Measurements from ENCODE around the gene GPS1. TPM values are rescaled to one million over a fixed set of nuclear protein-coding genes. Genes with fewer than 3 reads are reported as not detected.
"Not testable (repeated sequence)": the region's sequence is repeated elsewhere in the genome, so short reads cannot be mapped to it uniquely, and the experiment has no call there.

GPS1 gene
- total RNA-seq, 2 experiments from 2014 or later = 94.2 to 103 TPM

DNA sequence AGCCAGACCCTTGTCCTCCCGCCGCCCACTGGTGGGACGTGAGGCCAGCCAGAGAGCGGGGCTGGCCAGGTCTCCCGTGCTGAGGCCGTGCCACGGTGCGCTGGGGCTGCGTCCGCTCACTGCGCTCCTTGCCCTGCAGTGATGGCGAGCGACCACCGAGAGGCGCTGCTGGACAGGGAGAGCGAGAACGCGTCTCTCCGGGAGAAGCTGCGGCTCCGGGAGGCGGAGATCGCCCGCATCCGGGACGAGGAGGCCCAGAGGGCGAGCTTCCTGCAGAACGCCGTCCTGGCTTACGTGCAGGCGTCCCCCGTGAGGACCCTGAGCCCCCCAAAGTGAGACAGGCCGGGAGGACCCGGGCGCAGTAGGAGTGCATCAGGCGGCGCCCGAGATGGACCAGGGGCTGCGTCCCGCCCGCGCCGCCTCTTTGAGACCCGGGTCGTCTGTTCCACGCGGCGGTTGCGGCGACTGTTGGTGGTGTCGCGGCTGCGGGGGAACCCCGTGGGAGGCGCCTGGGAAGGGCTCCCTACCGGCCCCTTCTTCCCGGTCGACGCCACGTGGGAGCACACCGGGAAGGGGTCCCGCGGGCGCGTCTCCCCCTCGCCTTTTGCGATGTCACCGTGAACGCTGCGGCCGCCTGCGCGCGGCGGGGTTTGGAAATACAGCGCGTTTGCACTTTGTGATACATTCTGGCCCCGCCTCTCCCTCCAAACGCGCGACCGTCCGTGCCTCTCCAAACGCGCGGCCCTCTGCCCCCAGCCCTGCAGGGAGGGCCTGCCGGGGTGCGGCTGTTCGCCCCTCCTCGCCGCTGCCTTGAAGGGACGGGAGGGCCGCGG, 21.0 kb upstream of the GPS1 start:
- Mint-ChIP-seq H3K36me3 (no peaks in the 10 kb centered on the region), H3K4me3 (peak overlapping the region; percentile 69), H3K9me3 (no peaks in the 10 kb centered on the region), H3K4me1 (peaks cover 10% of the 10 kb centered on the region), H3K27ac (no peak overlapping the region), H3K27me3 (no peaks in the 10 kb centered on the region)
- peak; percentile 88 for DNase-seq

DNA sequence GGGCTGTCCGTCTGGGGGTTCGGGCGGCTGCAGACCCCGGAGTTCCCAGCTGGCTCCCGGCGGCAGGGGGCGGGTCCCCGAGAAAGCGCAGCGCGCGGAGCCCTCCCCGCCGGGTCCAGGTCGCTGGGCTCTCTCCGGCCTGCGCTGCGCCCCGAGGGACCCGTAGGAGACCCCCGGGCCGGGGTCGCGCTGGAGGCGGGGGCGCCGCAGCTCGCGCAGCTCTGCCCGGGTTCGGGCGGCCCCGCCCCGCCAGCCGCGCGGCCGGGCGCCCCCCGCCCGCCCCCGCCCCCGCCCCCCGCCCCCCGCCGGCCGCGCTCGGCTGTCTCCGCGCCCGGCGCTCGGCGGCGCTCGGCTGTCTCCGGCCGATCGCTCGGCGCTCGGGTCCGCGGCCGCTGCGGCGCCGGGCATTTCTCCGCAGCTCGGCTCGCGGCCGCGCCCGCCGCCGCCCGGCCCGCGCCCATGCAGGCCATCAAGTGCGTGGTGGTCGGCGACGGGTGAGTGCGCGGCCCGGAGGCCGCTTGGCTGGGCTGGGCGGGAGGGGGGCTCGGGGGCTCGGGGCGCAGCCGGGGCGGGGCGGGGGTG, 20.3 kb upstream of the GPS1 start, which contains the start of gene RAC3:
TSS of gene RAC3 (plus strand) at position 376 of the 582 bp plus-strand sequence. CDS start at position 460, 84 bp downstream.
- Mint-ChIP-seq H3K9me3 (no peaks in the 10 kb centered on the region), H3K36me3 (no peaks in the 10 kb centered on the region), H3K4me3 (peak within 1 kb of the TSS; percentile 69), H3K27me3 (no peaks in the 10 kb centered on the region), H3K4me1 (peaks cover 16% of the 10 kb centered on the region), H3K27ac (no peak within 1 kb of the TSS)
- peak; percentile 46 for DNase-seq

DNA sequence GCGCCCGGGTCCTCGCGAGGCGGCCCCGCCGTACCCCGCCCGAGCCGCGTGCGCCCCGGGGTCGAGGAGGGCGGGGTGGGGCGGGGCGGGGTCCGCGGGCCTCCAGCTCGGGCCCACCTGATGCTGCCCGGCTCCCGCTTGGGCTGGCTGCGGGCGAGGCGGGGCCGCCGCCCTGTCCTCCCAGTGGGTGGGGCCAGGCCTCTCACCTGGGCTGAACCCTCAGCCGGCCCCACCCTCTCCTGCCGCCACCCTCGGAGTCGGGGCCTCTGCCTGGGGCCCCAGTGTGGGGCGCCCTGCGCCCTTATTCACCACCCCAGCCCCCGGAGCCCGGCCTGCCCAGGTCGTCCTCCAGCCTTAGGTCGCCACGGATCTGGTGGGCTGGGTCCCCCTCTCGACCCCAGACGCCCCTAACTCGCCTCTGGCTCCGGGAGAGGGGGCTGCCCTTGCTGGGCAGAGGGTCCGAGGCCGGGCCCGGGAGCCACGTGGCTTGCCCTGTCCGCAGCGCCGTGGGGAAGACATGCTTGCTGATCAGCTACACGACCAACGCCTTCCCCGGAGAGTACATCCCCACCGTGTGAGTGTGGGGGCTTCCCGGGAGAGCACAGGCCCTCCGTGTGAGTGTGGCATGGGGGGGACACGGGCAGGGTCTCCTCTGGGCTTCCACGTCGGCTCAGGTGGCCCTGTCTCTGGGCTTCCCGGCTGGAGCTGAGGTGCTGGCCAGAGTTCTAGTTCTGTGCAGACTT, 19.6 kb upstream of the GPS1 start:
- H3K4me3 Mint-ChIP-seq = peak overlapping the region; percentile 34
- no peaks in the 10 kb centered on the region for H3K27me3 Mint-ChIP-seq
- H3K27ac Mint-ChIP-seq = no peak overlapping the region
- H3K4me1 Mint-ChIP-seq = peaks cover 16% of the 10 kb centered on the region
- H3K36me3 Mint-ChIP-seq = no peaks in the 10 kb centered on the region
- DNase-seq = peak; percentile 59
- no peaks in the 10 kb centered on the region for H3K9me3 Mint-ChIP-seq

DNA sequence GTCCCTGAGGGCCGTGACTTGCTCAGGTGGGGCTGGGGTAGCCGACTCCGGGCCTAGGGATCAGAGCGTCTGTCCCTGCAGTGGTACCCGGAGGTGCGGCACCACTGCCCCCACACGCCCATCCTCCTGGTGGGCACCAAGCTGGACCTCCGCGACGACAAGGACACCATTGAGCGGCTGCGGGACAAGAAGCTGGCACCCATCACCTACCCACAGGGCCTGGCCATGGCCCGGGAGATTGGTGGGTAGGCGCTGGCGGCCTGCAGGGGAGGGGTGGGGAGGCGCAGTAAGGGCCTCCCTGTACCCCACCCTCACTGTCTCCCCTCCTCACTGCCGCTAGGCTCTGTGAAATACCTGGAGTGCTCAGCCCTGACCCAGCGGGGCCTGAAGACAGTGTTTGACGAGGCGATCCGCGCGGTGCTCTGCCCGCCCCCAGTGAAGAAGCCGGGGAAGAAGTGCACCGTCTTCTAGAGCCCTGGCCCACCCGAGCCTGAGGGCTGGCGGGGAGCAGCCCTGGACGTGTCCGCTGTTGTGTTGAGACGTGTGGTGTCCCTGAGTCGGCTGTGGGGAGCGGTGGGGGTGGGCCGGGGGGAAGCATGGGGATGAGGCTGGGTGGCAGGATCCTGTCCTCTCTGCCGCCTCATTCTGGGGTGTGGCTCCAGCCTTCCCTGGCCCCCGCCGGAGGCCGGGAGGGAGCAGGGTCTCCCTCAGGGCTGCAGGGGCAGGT, 18.2 kb upstream of the GPS1 start:
- Mint-ChIP-seq H3K4me1 (peaks cover 22% of the 10 kb centered on the region), H3K9me3 (no peaks in the 10 kb centered on the region), H3K36me3 (no peaks in the 10 kb centered on the region), H3K27me3 (no peaks in the 10 kb centered on the region), H3K4me3 (no peak overlapping the region), H3K27ac (no peak overlapping the region)
- DNase-seq = no peak

DNA sequence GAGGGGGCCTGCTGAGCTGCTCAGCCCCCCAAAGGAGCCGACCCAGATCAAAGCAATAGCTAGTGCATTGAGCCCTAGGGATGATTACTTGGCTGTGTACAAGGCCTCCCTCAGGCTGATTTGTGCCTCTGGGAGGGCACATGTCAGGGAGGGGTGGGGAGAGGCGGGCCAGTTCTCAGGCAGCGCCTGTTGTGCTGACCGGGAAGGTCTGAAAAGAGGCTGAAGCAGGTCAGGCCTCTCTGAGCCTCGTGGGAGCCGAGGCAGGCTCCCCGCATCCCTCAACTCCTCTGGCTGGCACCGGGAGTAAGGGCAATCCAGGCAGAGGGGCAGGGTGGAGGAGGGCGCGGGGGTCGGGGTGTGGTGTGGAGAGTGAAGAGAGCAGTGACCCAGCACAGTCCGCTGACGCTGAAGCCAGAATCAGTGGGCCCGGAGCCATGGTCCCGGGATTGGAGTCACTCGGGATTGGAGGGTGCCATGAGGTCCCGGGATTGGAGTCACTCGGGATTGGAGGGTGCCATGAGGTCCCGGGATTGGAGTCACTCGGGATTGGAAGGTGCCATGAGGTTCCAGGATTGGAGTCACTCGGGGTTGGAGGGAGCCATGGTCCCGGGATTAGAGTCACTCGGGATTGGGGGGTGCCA, 17.2 kb upstream of the GPS1 start:
- DNase-seq = no peak
- H3K4me3 Mint-ChIP-seq = no peak overlapping the region
- H3K9me3 Mint-ChIP-seq = no peaks in the 10 kb centered on the region
- H3K27me3 Mint-ChIP-seq = no peaks in the 10 kb centered on the region
- no peaks in the 10 kb centered on the region for H3K36me3 Mint-ChIP-seq
- peaks cover 27% of the 10 kb centered on the region for H3K4me1 Mint-ChIP-seq
- no peak overlapping the region for H3K27ac Mint-ChIP-seq

DNA sequence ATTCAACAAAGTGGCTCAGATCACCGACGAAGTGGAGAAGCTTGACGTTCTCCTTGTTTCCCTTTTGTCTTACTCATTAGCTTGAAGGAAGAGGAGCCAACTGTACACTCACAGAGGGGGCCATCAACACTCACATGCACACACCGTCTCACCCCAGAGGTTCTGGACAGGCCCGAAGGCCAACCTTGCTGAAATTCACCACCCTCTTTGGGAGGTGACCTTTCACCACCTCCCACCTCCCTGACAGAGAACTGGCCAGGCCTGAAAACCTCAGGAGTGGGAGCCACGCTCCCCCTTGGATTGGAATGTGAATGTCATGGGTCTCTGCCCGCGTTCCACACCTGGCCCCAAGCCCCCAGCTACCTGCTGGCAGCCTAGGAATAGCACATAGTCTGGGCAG, 16.2 kb upstream of the GPS1 start:
- Mint-ChIP-seq H3K4me1 (peaks cover 24% of the 10 kb centered on the region), H3K4me3 (no peak overlapping the region), H3K27ac (no peak overlapping the region), H3K36me3 (no peaks in the 10 kb centered on the region), H3K9me3 (no peaks in the 10 kb centered on the region), H3K27me3 (no peaks in the 10 kb centered on the region)
- DNase-seq = no peak

DNA sequence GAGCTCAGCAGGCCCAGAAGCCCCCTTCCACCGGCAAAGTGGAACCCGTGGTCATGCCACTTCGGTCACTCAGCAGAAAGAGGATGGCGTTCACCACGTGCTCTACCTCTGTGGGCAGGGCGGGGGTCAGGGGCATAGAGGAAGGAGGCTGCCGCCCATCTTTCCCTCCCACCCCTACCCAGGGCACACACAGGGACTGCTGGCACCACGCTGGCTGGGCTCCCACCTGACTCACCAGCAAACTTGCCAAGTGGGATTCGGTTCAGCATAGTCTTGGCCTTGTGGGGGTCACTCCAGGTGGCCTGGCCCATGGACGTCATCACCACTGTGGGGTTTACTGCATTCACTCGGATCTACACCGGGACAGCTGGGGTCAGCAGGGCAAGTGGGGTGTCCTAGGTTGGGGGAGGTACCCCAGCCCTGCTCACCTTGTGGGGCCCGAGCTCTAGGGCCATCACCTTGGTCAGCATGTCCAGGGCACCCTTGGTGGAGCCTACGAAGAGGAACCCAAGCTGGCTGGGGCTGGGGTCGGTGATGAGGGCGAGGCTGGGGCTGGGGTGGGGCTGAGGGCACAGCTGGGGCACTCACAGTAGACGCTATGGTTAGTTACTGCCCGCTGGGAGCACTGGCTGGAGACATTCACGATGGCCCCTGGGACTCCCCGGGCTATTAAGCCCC, 15.6 kb upstream of the GPS1 start:
- Mint-ChIP-seq H3K9me3 (no peaks in the 10 kb centered on the region), H3K4me3 (peak overlapping the region; percentile 77), H3K4me1 (peaks cover 23% of the 10 kb centered on the region), H3K27ac (no peak overlapping the region), H3K27me3 (no peaks in the 10 kb centered on the region), H3K36me3 (no peaks in the 10 kb centered on the region)
- no peak for DNase-seq

DNA sequence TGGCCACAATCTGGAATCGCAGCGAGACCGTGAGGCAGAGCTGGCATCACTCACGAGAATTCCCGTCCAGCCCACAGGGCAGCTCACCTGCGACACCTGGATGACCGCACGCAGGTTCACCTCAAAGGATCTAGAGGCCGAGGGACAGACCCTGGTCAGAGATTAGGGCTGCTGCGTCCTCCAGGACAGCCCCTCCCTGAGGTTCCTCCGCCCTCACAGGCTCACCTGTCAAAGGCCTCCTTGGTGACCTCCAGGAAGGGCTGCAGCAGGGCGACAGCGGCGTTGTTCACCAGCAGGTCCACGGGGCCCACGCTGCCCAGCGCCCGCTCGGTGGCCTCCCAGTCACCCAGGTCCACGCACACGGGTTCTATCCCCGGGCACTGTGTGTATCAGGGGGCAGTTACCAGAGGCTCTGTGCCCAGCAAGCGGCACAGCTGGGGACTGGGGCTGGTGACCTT, 15.0 kb upstream of the GPS1 start:
- Mint-ChIP-seq H3K4me1 (peaks cover 23% of the 10 kb centered on the region), H3K36me3 (no peaks in the 10 kb centered on the region), H3K27me3 (no peaks in the 10 kb centered on the region), H3K4me3 (peak overlapping the region; percentile 77), H3K27ac (no peak overlapping the region), H3K9me3 (no peaks in the 10 kb centered on the region)
- DNase-seq = no peak

DNA sequence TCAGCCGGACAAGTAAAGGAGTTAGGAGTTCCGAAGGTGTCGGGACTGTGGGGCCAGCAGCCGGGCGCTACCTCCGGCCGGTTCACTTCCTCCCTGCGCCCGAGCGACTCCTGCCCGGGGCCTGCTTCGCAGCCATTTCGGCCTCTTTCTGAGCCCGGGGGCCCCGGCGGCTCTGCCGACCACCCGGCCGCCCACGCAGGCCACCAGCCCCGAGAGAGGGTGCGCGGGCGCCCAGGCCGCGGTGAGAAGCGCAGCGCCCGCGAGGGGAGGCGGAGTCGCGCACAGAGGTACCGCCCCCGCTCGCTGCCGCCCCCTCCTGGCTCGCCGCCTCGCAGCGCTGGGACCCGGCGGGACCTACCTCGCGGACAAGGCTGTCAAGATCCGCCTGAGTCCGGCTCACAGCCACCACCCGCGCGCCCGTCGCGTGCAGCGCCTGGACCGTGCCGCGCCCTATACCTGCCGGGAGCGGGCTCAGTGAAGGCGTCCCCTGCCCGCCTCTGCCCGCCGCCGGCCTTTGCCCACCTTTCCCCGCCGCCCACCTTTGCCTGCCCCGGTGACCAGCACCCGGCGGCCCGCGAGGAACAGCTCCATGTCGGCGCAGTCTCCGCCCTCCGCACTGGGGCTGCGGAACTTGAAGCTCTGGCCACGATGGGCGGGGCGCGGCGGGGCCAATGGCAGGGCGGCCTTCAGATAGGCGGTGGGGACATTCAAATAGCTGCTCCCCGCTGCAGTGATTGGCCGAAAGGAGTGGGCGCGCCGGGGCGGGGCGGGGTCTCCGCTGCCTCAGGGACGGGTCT, 14.4 kb upstream of the GPS1 start, which contains the start of gene DCXR:
TSS of gene DCXR (minus strand) at position 606 of the 797 bp plus-strand sequence. CDS start at position 591, 15 bp downstream.
- Mint-ChIP-seq H3K4me1 (peaks cover 23% of the 10 kb centered on the region), H3K27ac (peak within 1 kb of the TSS; percentile 86), H3K27me3 (no peaks in the 10 kb centered on the region), H3K4me3 (peak within 1 kb of the TSS; percentile 85), H3K9me3 (no peaks in the 10 kb centered on the region), H3K36me3 (no peaks in the 10 kb centered on the region)
- peak; percentile 98 for DNase-seq

DNA sequence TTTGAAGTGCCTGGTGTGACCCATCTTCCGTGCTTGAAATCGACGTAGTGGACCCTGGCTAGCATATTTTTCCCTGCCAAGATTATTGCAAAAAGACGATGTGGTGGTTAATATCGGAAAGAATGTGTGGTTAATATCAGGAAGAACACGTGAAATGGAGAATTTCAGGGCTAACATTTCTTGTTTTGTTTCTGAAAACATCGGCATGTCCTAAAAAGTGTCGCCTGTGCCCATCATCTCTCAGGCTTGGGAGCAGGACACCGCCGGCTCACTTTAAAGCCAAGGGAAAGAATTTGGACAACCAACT, 13.9 kb upstream of the GPS1 start:
- peaks cover 23% of the 10 kb centered on the region for H3K4me1 Mint-ChIP-seq
- H3K36me3 Mint-ChIP-seq = no peaks in the 10 kb centered on the region
- no peaks in the 10 kb centered on the region for H3K9me3 Mint-ChIP-seq
- H3K27ac Mint-ChIP-seq = peak overlapping the region; percentile 86
- no peak for DNase-seq
- no peaks in the 10 kb centered on the region for H3K27me3 Mint-ChIP-seq
- peak overlapping the region; percentile 85 for H3K4me3 Mint-ChIP-seq

DNA sequence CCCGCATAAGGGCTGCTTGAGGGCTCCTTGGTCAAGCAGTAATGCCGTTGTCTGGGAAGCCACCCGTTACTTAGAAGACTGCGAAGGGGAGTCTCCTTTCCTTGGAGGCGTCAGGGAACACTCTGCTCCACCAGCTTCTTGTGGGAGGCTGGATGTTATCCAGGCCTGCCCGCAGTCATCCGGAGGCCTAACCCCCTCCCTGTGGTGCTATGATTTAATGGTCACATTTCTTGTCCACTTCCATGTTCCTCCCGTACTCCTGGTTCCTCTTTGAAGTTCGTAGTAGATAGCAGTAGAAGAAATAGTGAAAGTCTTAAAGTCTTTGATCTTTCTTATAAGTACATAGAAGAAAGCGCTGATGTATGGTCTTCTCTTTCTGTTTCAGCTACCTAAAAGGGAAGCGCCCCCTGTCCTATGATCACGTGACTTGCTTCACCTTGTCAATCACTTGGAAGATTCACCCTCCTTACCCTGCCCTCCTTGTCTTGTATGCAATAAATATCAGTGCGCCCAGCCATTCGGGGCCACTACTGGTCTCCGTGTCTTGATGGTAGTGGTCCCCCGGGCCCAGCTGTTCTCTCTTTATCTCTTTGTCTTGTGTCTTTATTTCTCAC, 12.8 kb upstream of the GPS1 start:
- Mint-ChIP-seq H3K4me3 (peak overlapping the region; percentile 18), H3K4me1 (peaks cover 23% of the 10 kb centered on the region)
- H3K36me3 Mint-ChIP-seq, H3K27me3 Mint-ChIP-seq, H3K9me3 Mint-ChIP-seq, H3K27ac Mint-ChIP-seq, DNase-seq: not testable (repeated sequence)

DNA sequence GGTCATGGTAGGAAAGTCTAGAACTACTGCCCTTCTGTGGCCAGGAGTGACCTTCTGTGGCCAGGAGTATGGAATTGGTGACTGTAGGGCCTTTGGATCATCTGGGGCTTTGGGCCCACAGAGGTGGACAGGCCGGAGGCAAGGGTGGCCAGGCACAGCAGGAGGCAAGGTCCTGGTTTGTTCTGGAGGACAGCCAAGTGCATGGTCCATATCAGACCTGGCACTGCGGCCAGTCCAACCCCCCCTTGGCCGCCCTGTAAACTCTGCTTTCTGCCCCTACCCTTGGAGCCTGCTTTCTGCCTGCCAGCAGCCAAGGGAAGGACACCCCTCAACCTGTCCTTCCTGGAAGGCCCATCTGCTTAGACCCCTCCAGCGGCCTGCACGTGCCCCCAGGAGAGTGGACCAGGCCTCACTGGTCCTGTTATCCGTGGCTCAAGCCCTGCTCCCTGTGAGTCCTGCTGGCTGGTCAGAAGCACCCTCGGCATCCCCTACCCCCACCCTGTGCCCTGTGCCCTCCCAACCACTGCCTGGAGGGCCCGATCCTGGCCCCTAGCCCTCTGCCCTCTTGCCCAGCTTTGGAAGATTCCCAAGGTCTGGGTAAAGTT, 11.9 kb upstream of the GPS1 start:
- H3K4me3 Mint-ChIP-seq = no peak overlapping the region
- no peak for DNase-seq
- H3K27me3 Mint-ChIP-seq = no peaks in the 10 kb centered on the region
- no peaks in the 10 kb centered on the region for H3K9me3 Mint-ChIP-seq
- H3K4me1 Mint-ChIP-seq = peaks cover 23% of the 10 kb centered on the region
- no peaks in the 10 kb centered on the region for H3K36me3 Mint-ChIP-seq
- H3K27ac Mint-ChIP-seq = no peak overlapping the region
